ENCODE results near the gene HDAC2. TPM values are rescaled to one million over a fixed set of nuclear protein-coding genes. Genes with fewer than 3 reads are reported as not detected.

Gene HDAC2
- total RNA-seq, 1 donor from 2014 or later, result 287 TPM

GRCh38 chr6:113903666-113904330, 67.2 kb downstream of the HDAC2 start:
- TF ChIP-seq CTCF (IDR thresholded peaks at IDR 0.05; ENCODE audit: unreplicated experiment), result no peak
- DNase-seq (ENCODE audit: low spot score, unreplicated experiment), result no peak
- Mint-ChIP-seq H3K27ac (peak overlapping the region; percentile 46), H3K36me3 (ENCODE audit: insufficient read depth) (no peaks in the 10 kb centered on the region), H3K27me3 (peaks cover 11% of the 10 kb centered on the region), H3K4me1 (ENCODE audit: low read depth) (peaks cover 8% of the 10 kb centered on the region), H3K9me3 (ENCODE audit: low read depth) (no peaks in the 10 kb centered on the region), H3K4me3 (ENCODE audit: low read depth) (no peak overlapping the region)

- H3K4me1 Mint-ChIP-seq (ENCODE audit: low read depth), result peaks cover 8% of the 10 kb centered on the region
- no peak for TF ChIP-seq CTCF (IDR thresholded peaks at IDR 0.05; ENCODE audit: unreplicated experiment)
- no peaks in the 10 kb centered on the region for H3K9me3 Mint-ChIP-seq (ENCODE audit: low read depth)
- peaks cover 11% of the 10 kb centered on the region for H3K27me3 Mint-ChIP-seq
- DNase-seq (ENCODE audit: low spot score, unreplicated experiment), result no peak
- H3K36me3 Mint-ChIP-seq (ENCODE audit: insufficient read depth), result no peaks in the 10 kb centered on the region
- H3K4me3 Mint-ChIP-seq (ENCODE audit: low read depth), result no peak overlapping the region
- no peak overlapping the region for H3K27ac Mint-ChIP-seq
Observed at GRCh38 chr6:113901482-113901881, 69.5 kb downstream of the HDAC2 start.

- H3K27me3 Mint-ChIP-seq, result peaks cover 4% of the 10 kb centered on the region
- peaks cover 11% of the 10 kb centered on the region for H3K9me3 Mint-ChIP-seq (ENCODE audit: low read depth)
- H3K4me3 Mint-ChIP-seq (ENCODE audit: low read depth), result no peak overlapping the region
- H3K4me1 Mint-ChIP-seq (ENCODE audit: low read depth), result no peaks in the 10 kb centered on the region
- DNase-seq (ENCODE audit: low spot score, unreplicated experiment), result no peak
- H3K27ac Mint-ChIP-seq, result no peak overlapping the region
- H3K36me3 Mint-ChIP-seq (ENCODE audit: insufficient read depth), result no peaks in the 10 kb centered on the region
- TF ChIP-seq CTCF (IDR thresholded peaks at IDR 0.05; ENCODE audit: unreplicated experiment), result no peak
Observed at GRCh38 chr6:113894712-113895674, 76.0 kb downstream of the HDAC2 start.

- no peaks in the 10 kb centered on the region for H3K27me3 Mint-ChIP-seq
- peaks cover 11% of the 10 kb centered on the region for H3K9me3 Mint-ChIP-seq (ENCODE audit: low read depth)
- H3K36me3 Mint-ChIP-seq (ENCODE audit: insufficient read depth), result no peaks in the 10 kb centered on the region
- no peaks in the 10 kb centered on the region for H3K4me1 Mint-ChIP-seq (ENCODE audit: low read depth)
- no peak overlapping the region for H3K27ac Mint-ChIP-seq
- TF ChIP-seq CTCF (IDR thresholded peaks at IDR 0.05; ENCODE audit: unreplicated experiment), result no peak
- DNase-seq (ENCODE audit: low spot score, unreplicated experiment), result no peak
- no peak overlapping the region for H3K4me3 Mint-ChIP-seq (ENCODE audit: low read depth)
Observed at GRCh38 chr6:113893866-113894265, 77.1 kb downstream of the HDAC2 start.

GRCh38 chr6:113893451-113893850, 77.5 kb downstream of the HDAC2 start:
- Mint-ChIP-seq H3K4me1 (ENCODE audit: low read depth) (no peaks in the 10 kb centered on the region), H3K4me3 (ENCODE audit: low read depth) (no peak overlapping the region), H3K9me3 (ENCODE audit: low read depth) (peaks cover 11% of the 10 kb centered on the region), H3K27me3 (no peaks in the 10 kb centered on the region), H3K27ac (no peak overlapping the region), H3K36me3 (ENCODE audit: insufficient read depth) (no peaks in the 10 kb centered on the region)
- no peak for DNase-seq (ENCODE audit: low spot score, unreplicated experiment)
- TF ChIP-seq CTCF (IDR thresholded peaks at IDR 0.05; ENCODE audit: unreplicated experiment), result no peak

All from progenitor cell of endocrine pancreas (in vitro differentiated cells).